Stimulated activated CD4-positive, alpha-beta T cell treated with anti-CD3 and anti-CD28 coated beads, Interleukin-4, amount 100 ng/mL, for 48 hours (primary cell): Measurements from ENCODE around the gene RPS6KA1.
"Not testable (repeated sequence)": the region's sequence is repeated elsewhere in the genome, so short reads cannot be mapped to it uniquely, and the experiment has no call there.

Experiments
- DNase-seq, 2 donors: peaks; one replicate each; pipeline ENCODE4 v3.0.0-alpha.2; 2020; ENCODE audit warnings: low read depth in 2 of 2

RPS6KA1 gene

DNA sequence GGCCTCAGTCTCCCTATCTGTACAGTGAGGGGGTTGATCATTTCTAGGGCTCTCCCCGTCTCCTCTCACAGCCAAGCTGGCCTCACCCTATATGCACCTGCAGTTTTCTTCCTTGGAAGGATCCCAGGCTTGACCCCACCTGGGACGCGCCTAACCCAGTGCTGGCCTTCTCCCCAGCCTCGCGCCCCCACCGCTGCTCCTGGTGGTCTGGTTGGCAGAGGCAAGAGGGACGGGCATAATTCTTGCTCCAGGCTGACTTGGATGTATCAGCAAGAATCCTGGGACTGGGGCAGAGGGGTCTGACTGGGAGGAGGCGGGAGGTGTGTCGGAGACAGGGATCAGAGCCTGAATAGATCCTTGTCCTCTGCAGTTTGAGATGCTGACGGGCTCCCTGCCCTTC is 25.2 kb downstream of the RPS6KA1 start:
- DNase-seq = no peak

DNA sequence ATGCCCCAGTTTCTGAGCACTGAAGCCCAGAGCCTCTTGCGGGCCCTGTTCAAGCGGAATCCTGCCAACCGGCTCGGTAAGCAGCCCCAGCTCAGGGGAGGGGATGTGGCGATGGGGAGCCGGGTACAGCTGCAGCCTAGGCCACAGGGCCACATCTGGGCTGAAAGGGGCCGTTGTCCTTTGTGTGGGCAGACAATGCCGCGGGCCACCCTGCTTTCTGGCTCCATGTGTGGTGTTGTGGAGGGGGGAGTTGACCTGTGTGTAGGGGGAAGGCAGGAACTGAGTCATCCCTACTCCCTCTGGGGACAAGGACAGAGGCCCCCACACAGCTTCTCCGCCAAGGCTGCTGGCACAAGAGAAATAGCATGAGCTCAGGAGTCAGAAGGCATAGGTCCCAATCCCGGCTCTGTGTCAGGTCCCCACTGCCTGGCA is 26.0 kb downstream of the RPS6KA1 start:
- DNase-seq = no peak

DNA sequence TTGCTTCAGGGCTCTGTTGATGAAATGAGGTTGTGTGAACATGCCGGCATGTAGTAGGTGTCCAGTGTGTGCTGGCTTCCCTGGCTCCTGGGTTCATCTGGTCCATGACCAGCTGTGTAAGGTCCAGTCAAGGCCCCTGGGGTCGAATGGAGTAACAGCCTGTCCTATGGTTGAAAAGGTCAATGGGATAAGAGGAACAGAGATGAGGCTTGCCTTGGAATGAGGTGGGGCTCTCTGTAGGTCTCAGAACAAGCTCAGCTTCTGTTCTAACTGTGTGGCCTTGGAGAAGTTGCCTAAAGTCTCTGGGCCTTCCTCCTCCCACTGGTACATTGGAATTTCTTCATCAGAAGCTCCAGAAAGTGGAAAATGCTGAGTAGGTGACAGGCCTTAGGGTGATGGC is 26.6 kb downstream of the RPS6KA1 start:
- DNase-seq = no peak

DNA sequence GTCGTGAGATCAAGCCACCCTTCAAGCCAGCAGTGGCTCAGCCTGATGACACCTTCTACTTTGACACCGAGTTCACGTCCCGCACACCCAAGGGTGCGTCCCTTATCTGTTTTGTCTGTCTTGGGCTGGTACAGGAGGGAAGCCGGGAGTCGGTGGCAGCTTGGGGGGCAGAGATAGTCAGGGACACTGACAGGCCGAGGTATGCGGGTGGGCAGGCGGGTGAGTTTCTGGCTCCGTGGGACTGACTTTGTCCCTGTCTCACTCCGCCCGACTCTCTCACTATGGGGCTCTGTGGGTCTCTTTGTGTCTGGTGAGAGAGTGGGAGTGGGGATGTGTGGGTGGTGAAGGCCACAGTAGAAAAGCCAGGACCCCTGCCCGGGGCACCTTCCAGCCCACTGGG is 27.4 kb downstream of the RPS6KA1 start:
- no peak for DNase-seq

DNA sequence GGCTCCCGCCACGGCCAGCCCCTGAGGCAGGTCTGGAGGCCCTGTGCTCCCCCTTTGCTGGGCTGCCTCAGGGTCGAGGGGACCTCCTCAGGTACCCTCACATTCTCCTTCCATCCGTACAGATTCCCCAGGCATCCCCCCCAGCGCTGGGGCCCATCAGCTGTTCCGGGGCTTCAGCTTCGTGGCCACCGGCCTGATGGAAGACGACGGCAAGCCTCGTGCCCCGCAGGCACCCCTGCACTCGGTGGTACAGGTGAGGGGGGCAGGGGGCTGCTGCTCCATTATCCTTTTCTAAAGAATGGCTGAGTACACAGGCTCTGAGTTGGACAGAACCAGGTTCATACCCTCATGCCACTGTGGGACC is 29.1 kb downstream of the RPS6KA1 start:
- DNase-seq = no peak

DNA sequence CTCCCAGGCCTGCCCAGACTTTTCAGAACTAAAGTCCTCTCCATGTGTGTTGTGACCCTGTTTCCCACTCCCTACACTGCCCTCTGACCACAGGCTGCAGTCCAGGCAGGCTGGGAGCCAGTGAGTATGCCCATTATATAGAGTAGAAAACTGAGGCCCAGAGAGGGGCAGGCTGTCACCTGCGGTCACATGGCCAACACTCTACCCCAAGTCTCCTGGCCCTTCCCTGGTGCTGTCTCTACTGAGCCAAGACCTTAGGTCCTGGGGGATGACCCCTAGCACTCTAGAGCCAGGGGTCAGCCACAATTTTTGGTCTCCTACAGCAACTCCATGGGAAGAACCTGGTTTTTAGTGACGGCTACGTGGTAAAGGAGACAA is 30.8 kb downstream of the RPS6KA1 start:
- no peak for DNase-seq

DNA sequence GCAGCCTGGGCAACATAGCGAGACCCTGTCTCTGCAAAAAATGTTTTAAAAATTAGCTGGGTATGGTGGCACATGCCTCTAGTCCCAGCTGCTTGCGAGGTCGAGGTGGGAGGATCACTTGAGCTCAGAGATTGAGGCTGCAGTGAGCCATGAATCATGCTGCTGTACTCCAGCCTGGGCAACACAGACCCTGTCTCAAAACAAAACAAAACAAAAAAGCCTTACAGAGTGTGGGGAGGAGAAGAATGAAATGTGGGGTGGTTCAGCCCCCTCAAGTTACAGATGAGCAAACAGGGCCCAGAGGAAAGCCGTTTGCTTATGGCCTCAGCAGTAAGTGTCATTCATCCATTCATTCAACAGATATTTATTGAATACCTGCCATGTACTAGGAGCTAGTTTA is 40.7 kb downstream of the RPS6KA1 start:
- no peak for DNase-seq

DNA sequence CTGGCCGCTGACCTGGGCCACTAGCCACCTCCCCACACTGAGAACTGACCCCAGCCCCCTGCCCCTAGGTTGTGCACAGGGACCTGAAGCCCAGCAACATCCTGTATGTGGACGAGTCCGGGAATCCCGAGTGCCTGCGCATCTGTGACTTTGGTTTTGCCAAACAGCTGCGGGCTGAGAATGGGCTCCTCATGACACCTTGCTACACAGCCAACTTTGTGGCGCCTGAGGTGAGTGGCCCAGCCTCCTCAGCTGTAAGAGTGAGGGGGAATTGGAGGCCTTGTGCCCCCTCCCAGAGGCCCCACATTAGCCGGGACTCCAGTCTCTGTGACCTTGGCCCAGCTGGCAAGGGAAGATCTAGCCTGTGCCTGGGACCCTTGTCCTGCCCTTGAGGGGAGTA is 41.8 kb downstream of the RPS6KA1 start:
- DNase-seq = no peak

DNA sequence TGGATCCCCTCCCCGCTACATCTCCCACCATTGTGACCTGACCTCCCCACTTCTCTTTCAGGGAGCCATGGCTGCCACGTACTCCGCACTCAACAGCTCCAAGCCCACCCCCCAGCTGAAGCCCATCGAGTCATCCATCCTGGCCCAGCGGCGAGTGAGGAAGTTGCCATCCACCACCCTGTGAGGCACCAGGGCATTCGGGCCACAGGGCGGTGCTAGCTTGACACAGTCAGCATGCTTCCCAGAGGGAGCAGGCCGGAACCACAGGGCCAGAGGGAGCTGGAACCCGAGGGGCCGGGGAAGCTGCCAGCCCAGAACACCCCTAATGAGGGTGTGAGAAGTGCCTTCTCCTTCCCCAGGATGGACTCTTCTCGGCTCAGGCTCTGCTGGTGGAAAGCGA is 44.5 kb downstream of the RPS6KA1 start:
- DNase-seq = no peak

DNA sequence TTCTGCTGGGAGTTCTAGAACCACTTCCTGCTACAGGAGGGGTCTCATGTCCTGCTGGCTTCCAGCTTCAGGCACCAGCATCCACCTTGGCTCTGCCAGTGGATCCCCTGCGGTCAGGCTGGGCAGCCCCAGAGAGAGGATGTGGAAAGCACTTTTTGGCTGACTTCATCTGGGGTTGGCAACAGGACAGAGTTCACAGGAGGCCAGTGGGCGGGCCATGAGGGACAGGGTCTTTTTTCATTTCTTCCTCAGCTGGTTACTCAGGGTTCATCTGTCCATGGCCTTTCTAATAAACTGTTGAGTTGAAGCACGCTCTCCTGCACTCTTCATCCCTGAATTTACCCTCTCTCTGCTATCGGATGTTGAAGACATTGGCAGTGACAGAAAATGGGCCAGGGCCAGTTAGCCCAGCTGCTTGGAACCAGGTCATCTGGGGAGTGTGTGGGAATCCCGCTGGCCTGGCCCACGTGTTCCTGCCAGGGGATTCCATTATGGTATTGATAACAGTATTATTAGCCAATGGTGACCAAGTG is 45.2 kb downstream of the RPS6KA1 start:
- no peak for DNase-seq

DNA sequence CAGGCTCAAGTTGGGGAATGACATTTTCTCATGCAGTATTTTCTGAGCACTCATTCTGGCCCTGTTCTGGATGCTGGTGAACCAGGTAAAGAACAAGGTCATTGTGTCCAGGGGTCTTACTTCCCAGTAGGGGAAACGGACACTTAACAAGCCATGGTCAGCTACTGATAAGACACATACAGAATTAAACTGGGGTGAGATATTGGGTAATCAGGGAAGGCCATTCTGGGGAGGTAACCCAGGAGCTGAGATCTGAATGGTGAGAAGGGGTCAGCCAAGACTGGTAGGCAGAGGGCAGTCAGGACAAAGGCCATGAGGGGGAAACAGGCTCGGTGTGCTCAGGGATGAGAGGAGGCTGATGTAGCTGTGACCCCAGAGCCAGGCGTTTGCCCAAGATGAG is 45.8 kb downstream of the RPS6KA1 start:
- no peak for DNase-seq

DNA sequence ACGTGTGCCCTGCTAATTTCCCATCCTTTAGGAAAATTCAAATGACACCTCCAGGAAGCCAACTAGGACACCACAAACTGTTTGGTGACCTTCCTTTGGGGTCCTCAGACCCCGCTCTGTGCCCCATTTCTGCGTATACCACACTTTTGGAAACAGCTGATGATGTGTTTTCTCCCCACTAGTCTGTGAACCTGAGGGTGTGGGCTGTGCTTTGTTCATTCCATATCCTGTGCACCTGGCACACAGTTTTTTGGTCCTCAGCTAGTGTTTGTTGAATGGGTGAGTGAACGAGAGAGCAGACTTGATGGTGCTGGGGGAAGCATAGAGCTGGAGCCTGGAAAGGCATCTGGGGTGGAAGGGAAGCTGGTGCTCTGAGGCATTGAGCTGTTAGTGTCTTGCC is 48.6 kb downstream of the RPS6KA1 start:
- no peak for DNase-seq

DNA sequence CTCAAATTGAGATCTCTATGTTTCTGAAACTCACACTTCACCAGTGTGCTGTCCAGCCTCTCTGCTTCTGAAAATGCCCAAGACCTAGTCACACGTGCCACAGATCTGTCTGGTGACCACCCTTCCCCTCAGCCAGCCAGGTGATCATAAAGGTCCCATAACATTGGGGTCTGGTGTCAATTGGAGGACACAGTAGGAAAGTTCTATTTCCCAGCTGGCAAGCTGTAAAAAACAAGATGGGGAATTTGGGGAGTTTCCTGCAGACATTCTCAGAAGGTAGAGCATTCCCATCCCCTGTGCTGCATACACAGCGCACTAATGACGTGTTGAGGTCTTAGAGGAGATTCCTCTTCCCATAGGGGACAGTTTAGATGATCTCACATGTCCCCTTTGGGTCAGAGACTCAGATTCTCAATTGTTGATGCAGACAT is 50.1 kb downstream of the RPS6KA1 start:
- no peak for DNase-seq

DNA sequence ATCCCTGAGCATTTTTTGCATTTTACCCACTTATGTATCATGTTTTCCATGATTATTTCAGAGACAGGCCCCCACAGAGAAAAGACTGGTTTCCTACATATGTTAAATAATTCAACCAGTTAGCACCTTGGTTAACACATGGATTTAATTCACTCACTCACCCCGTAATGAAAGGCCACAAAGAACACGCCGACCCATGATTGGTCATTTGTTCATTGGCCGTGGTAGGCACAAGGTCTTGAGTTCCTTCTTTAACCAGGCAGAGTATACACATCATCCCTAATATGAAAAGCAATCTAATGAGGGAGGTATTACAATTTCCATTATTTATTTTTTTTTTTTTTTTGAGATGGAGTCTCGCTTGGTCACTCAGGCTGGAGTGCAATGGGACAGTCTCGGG is 50.6 kb downstream of the RPS6KA1 start:
- no peak for DNase-seq

DNA sequence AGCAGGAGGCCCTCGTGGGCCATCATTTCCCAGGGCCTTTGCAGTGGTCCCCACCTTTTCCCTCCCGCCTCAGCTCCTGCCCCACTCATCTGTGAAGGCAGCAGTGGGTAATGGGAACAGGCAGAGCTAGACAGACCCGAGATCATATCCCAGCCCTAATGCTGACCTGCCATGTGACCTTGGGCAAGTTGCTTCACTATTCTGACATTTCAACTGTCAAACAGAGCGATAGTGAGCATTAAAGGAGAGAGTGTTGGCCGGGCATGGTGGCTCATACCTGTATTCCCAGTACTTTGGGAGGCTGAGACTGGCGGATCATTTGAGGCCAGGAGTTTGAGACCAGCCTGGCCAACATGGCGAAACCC is 51.7 kb downstream of the RPS6KA1 start:
- no peak for DNase-seq

DNA sequence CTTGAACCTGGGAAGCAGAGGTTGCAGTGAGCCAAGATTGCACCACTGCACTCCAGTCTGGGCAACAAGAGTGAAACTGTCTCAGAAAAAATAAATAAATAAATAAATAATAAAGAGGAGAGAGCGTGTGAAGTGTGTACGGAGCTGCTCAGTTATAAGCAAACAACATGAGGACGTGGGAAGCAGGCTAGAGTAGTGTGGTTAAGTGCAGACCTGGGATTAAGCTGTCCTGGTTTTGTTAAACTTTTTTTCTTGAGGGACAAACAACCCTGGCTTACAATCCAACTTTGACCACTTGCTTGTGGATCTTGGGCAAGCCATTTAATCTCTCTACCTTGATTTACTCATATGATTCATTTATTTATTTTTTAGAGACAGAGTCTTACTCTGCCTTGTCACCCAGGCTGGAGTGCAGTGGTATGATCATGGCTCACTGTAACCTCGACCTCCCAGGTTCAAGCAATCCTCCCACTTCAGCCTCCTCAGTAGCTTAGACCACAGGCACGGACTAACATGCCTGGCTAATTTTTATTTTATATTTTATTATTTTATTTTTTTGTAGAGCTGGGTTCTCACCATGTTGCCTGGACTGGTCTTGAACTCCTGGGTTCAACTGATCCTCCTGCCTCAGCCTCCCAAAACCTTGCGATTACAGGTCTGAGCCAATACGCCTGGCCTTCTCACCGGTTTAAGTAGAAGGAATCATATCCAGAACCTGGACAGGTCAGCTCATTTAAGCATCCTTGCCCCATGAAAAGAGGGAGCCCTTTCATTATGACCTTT is 52.7 kb downstream of the RPS6KA1 start:
- DNase-seq = no peak

DNA sequence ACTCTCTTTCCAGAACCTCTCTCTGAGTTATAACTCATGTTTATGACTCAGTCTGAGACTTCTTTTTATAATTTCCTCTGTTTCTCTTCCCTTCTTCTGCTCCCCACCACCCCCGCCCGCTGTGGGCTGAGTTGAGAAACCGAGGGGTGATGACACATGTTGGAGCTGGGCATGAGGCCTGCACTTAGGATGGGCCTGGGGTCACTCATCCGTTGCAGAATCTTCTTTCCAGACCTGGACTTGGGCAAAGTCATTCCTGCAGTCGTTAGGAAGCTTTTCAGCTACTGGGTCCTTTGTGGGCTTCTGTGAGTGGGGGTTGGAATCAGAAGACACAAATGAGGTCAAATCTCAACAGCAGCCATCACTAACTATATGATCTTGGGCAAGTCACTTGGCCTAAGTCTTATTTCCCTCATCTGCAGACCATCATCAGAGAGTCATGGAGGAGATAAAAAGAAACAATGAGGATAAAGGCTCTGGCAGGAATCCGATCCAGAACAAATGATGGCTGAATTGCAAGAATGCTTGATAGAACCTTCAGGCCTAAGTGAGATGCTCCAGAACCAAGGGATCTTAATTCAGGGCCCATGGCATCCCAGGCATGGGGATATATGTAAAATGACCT is 53.4 kb downstream of the RPS6KA1 start:
- peak; percentile 77 to 86 for DNase-seq

DNA sequence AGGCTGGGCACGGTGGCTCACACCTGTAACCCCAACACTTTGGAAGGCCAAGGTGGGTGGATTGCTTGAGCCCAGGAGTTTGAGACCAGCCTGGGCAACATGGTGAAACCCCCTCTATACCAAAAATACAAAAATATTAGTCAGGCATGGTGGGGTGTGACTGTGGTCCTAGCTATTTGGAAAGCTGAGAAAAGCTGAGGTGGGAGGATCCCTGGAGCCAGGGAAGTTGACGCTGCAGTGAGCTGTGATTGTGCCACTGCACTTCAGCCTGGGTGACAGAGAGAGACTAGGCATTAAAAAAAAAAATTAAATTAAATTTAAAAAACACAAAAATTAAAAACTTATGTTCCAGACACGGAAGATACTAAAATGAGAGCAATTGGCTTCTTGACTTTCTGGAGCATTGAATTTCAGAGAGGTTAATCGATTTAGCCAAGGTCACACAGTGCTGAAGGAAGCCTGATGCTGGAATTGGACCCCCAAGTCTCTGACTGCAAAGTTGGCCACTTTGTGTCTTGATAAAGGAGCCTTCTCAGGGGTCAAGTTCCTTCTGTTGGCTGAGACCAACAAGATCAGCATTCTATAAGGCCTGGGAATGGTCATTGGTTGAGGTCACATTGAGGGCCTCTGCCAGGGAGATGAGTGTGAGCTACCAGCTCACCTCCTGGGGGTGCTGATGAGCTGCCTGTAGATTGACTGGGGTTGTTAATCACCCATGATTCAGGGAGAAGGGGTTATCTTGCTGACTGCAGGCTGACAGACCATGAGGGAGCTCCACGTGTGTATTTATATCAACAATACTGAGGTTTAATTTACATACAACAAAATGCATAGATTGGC is 54.3 kb downstream of the RPS6KA1 start:
- peak; percentile 44 to 49 for DNase-seq

DNA sequence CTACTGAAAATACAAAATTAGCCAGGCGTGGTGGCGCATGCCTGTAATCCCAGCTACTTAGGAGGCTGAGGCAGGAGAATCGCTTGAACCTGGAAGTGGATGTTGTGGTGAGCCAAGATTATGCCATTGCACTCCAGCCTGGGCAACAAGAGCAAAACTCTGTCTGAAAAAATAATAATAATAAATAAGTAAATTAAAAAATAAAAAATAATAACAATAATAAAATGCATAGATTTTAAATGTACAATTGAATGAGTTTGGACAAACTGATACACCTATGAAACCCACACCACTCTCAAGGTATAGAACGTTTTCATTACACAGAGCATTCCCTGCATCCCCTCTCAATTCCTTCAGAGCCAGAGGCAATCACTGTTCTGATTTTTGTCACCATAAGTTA is 55.0 kb downstream of the RPS6KA1 start:
- DNase-seq = not testable (repeated sequence)

DNA sequence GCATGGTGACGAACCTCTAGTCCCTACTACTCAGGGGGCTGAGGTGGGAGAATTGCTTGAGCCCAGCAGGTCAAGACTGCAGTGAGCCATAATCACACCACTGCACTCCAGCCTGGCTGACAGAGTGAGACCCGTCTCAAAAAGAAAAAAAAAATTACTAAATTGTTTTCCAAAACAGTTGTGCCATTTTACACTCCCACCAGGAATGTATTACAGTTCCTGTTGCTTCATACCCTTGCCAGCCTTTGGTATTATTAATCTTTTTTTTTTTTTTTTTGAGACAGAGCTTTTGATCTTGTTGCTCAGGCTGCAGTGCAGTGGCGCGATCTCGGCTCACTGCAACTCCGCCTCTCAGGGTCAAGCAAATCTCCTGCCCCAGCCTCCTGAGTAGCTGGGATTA is 55.9 kb downstream of the RPS6KA1 start:
- no peak for DNase-seq

DNA sequence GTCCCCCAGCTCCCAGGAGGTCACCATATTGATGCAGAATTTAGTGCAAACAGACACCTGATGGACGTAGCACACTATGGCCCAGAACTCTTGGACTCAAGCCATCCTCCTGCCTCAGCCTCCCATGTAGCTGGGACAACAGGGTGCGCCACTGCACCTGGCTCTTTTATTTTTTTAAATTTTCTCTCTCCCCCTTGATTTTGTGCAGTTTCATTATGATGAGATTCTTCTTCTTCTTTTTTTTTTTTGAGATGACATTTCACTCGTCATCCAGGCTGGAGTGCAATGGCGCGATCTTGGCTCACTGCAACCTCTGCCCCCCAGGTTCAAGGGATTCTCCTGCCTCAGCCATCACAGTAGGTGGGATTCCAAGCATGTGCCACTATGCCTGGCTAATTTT is 63.8 kb downstream of the RPS6KA1 start:
- no peak for DNase-seq

DNA sequence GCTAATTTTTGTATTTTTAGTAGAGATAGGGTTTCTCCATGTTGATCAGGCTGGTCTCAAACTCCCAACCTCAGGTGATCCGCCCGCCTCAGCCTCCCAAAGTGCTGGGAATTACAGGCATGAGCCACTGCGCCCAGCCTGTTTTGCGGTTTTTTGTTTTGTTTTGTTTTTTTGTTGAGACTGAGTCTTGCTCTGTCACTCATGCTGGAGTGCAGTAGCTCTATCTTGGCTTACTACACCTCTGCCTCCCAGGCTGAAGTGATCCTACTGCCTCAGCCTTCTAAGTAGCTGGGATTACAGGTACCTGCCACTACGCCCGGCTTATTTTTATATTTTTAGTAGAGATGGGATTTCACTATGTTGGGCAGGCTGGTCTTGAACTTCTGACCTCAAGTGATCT is 65.0 kb downstream of the RPS6KA1 start:
- DNase-seq = not testable (repeated sequence)

DNA sequence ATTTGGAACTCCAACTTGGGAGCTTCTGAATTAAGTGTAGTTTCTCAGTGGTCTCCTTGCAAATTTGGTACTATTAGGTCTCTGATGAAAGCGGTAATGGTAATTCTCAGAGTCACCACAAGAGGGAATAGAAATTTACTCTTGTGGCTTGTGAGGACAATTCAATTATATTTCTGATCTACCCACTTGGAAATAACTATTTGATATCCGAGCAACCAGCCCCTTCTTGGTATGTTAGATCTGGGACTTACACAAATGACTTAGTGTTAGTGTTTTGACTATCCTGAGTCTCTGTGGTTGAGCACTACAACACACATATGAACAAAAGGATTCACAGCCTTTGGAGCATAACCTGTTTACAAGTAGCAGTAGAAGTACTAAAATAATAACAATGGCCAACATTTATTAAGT is 68.1 kb downstream of the RPS6KA1 start:
- DNase-seq = no peak
